HG03045 (cell line): Measurements from ENCODE around the gene SFXN1.
A peak's percentile ranks its signal among the peaks of the same experiment; 100 is the strongest.

Experiments
- ATAC-seq: cut with Tn5 transposase; IDR thresholded peaks from one replicate; pipeline ENCODE4 v1.9.1; 2021; ENCODE audit warnings: mild to moderate bottlenecking, moderate library complexity; ENCODE audit not compliant: unreplicated experiment

Gene SFXN1

GRCh38 chr5:175465282-175465681 is 13.1 kb upstream of the SFXN1 start:
- no peak for ATAC-seq

GRCh38 chr5:175466700-175467318 is 11.6 kb upstream of the SFXN1 start:
- ATAC-seq, result no peak

GRCh38 chr5:175467983-175468690 is 10.2 kb upstream of the SFXN1 start:
- no peak for ATAC-seq

GRCh38 chr5:175468892-175469291 is 9.5 kb upstream of the SFXN1 start:
- ATAC-seq, result no peak

GRCh38 chr5:175469916-175470315 is 8.4 kb upstream of the SFXN1 start:
- no peak for ATAC-seq

- ATAC-seq, result no peak
Observed at GRCh38 chr5:175470781-175471180, 7.6 kb upstream of the SFXN1 start.

GRCh38 chr5:175471196-175471595 is 7.2 kb upstream of the SFXN1 start:
- no peak for ATAC-seq

GRCh38 chr5:175471628-175472027 is 6.7 kb upstream of the SFXN1 start:
- ATAC-seq, result peak; percentile 62

- ATAC-seq, result no peak
Observed at GRCh38 chr5:175472378-175472777, 6.0 kb upstream of the SFXN1 start.

- no peak for ATAC-seq
Observed at GRCh38 chr5:175475248-175475647, 3.1 kb upstream of the SFXN1 start.

GRCh38 chr5:175477440-175477839 is 920 bp upstream of the SFXN1 start:
- ATAC-seq, result no peak

- ATAC-seq, result no peak
Observed at GRCh38 chr5:175478008-175478383, 364 bp upstream of the SFXN1 start.

GRCh38 chr5:175479125-175479881 is 943 bp downstream of the SFXN1 start:
- ATAC-seq, result no peak

GRCh38 chr5:175483337-175483736 is 5.0 kb downstream of the SFXN1 start:
- ATAC-seq, result no peak

GRCh38 chr5:175484322-175484721 is 6.0 kb downstream of the SFXN1 start:
- no peak for ATAC-seq

- ATAC-seq, result no peak
Observed at GRCh38 chr5:175484829-175485228, 6.5 kb downstream of the SFXN1 start.

- no peak for ATAC-seq
Observed at GRCh38 chr5:175485631-175486030, 7.3 kb downstream of the SFXN1 start.

GRCh38 chr5:175487514-175488222 is 9.3 kb downstream of the SFXN1 start:
- no peak for ATAC-seq

GRCh38 chr5:175489693-175490443 is 11.5 kb downstream of the SFXN1 start:
- no peak for ATAC-seq

GRCh38 chr5:175491223-175491622 is 12.9 kb downstream of the SFXN1 start:
- ATAC-seq, result no peak

- ATAC-seq, result no peak
Observed at GRCh38 chr5:175493260-175493659, 14.9 kb downstream of the SFXN1 start.
